Epidermal melanocyte (primary cell): ENCODE data around the gene GRN.
"Not testable (repeated sequence)": the region's sequence is repeated elsewhere in the genome, so short reads cannot be mapped to it uniquely, and the experiment has no call there.

Source experiments
- DNase-seq: peaks from one replicate; pipeline ENCODE4 v3.0.0; 2011; ENCODE audit warnings: low spot score; ENCODE audit not compliant: insufficient read length

GRN gene

DNA sequence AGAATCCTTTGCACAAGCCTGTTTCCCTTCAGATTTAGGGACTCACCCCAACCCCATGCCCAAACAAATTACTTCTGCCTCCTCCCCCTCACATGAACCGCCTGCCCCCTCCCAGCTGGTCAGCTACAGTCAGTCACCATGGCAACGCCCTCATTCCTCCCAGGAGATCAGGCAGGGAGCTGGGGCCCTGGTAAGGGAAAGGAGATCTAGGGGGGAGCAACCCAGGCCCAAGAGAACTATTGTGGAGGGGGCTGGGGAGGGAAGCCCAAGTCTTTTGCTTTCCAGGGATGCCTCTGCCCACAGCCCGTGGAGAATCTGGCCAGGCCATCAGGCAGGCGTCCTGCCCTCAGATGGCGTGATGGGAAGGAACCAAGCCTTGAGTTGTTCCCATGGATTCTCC lies 15.7 kb downstream of the GRN start:
- peak; percentile 61 for DNase-seq

DNA sequence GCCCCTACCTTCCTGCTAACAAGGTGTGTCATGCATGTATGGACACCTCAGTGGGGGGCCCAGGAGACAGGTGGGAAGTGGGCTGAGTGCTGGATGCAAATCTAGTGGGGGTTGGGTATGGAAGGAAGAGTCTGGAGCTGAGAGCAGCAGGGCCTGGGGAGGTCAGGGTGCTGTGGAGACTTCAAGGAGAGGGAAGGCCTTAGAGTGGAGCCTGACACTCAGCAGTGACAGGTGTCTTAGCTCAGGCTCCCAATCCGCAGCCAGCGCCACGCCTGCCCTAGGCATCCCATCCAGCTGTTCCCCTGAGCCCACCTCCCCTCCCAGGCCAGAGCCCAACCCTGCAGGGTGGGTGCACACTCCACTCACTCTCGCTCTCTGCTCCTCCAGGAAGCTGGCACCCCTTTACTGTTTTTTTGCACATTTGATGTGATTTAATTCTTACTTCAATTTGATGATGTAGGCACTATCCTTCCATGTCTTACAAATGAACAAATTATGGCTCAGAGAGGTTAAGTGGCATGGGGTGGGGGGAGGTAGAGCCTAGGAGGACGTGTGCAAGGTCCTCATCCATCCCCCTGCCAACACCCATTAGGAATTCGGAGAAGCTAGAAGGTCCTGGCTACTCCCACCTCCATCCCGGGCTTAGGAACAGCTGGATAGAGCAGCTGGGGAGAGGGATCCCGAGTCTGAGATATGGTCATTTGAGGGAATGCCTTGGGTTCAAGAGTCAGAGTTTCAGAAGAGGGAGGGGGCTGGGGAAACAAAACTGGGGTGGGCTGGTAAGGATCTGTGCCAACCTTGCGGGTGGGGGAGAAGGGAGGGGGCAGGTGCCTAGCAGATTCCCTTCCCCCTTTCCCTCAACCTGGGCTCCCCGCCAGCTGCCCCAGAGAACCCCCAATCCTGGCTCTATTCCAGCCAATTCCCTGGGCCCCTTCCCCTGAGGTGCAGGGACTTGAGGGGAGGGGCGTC lies 16.5 kb downstream of the GRN start:
- DNase-seq = peak; percentile 17

DNA sequence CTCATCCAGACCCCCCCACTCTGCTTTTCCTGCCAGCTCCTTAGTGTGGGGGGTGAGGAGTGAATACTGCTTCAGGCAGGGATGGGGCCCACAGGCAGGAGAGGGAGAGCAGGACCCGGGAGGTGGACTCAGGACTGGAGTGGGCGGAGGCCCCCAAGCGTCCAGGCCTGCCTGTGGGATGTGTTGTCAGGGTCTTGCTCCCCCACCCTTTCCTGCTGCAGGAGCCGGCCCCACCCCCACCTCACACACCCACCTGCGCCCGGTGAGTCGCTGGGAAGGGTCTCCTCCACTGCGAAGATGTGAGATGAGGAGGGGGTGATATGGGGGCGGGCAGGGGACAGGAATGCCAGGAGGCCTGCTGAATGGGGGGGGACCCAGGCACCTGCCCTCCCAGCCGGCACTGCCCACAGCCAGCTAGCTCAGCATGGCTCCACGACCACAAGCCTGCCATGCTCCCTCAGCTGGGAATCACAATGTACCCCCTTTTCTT lies 17.4 kb downstream of the GRN start:
- DNase-seq = no peak

DNA sequence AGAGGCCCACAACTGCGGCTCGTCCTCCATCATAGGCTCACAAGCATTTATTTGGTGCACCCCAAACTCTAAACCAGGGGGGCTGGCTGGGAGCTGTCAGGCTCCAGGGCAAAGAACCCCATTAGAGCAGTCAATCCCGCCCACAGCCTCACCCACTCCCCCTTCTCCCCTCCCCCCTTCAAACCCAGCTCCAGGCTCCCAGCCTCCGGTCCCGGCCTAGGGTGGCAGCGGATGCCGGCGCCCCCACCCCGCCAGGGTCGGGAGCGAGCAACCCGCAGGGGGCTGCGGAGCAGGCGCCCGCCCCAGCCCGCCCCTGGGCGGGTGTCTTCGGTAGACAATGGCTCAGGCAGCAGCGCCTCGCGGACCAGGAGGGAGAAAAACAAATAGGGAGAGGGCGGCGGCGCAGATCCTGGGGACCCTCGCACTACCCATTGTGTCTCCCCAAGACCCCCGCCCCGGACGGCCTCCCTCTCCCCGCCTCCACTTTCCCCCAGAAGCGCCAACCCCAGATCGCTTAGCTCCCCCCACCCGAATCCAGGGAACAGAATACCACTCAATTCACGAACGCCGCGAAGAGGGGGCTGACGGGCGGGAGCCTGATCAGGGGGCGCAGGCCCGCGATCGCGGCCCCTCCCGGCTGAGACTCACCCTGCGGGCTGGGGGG lies 18.0 kb downstream of the GRN start:
- no peak for DNase-seq

DNA sequence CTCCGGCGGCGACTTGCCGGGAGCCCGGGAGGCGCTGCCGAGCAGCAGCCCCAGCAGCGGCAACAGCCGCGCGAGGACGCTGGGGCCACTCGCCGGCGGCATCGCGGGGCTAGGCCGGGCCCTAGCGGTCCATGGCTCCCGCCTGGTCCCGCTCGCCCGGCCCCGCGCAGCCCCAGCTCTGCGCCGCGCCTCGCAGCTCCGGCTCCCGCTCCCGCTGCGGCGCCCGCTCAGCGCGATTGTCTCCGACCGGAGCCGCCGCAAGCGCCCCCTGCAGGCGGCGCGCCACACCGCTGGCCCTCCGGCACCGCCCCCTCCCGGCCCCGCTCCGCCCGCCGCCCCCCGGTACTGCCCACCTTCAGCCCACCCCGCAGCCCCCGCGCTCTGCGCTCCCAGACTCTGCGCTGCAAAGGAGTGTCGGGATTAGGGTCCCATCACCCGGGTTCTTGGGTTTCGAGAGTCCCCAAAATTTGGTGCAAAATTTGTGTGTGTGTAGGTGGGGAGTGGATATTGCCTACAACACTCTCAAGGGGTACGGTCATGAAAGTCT lies 18.6 kb downstream of the GRN start, which contains the start of gene FAM171A2:
TSS of gene FAM171A2 (minus strand) at position 241 of the 547 bp plus-strand sequence. CDS start at position 102, 139 bp downstream.
- DNase-seq = peak; percentile 87

DNA sequence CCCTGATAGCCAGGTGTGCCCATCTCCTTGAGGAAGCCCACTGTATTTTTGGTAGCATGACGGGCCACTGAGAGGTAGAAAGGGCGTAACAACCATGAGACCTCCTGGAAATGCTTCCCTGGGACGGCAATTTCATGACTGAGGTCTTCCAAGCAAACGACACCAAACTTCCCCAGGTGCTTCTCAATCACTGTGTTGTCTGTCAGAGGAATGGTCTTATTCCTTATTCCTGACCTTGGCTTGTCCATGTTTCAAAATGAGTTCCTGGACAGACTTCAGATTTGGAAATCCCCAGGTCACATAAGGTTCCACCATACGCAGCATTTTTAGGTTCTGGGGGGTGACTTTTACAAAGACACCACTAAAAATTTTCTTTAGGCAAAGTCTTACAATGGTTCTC lies 19.9 kb downstream of the GRN start:
- DNase-seq = not testable (repeated sequence)

DNA sequence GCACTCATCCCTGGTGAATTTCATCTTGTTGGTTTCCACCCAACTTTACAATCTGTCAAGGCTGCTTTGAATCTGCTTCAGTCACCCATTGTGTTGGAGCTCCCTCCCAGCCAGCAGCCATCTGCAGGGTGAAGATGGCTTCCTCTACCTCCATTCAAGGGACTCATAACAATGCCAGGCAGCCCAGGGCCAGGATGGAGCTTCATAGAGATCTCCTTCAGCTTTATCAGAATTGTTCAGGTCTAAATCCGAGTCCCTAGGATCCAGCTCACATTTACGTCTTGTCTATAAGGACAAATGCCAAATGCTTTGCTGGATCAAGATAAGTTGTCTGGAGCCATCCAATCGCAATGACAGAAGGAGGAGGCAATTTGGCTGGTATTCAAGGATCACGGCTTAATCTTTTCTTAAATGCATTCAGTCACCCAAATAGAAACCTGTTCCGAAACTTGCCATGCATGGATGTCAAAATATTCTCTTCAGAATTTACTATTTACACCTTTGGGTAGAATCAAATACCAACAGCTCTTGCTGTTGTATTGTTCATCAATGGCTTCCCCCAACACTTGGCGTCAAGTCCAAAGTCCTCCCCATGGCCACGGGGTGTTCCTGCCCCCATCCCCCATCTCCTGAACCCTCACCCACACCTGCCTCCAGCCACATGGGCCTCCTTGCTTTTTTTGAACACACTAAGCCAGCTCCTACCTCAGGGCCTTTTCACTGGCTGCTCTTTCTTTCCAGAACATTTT lies 22.3 kb downstream of the GRN start:
- DNase-seq = no peak

DNA sequence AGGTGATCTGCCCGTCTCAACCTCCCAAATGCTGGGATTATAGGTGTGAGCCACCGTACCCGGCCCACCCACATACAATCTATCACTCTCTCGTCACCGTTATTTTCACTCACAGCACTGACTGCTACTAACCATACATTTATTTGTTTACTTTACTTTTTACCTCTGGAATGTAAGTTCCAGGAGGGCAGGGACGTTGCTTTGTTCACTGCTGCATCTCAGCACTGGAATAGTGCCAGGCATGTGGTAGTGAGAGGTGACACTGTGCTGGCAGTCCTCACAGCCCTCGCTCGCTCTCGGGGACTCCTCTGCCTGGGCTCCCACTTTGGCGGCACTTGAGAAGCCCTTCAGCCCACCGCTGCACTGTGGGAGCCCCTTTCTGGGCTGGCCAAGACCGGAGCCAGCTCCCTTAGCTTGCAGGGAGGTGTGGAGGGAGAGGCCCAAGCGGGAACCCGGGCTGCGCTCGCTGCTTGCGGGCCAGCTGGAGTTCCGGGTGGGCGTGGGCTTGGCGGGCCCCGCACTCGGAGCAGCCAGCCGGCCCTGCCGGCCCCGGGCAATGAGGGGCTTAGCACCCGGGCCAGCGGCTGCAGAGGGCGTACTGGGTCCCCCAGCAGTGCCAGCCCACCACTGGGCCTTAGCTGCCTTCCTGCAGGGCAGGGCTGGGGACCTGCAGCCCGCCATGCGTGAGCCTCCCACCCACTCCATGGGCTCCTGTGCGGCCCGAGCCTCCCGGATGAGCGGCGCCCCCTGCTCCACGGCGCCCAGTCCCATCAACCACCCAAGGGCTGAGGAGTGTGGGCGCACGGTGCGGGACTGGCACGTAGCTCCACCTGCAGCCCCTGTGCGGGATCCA lies 23.5 kb downstream of the GRN start:
- DNase-seq = not testable (repeated sequence)

DNA sequence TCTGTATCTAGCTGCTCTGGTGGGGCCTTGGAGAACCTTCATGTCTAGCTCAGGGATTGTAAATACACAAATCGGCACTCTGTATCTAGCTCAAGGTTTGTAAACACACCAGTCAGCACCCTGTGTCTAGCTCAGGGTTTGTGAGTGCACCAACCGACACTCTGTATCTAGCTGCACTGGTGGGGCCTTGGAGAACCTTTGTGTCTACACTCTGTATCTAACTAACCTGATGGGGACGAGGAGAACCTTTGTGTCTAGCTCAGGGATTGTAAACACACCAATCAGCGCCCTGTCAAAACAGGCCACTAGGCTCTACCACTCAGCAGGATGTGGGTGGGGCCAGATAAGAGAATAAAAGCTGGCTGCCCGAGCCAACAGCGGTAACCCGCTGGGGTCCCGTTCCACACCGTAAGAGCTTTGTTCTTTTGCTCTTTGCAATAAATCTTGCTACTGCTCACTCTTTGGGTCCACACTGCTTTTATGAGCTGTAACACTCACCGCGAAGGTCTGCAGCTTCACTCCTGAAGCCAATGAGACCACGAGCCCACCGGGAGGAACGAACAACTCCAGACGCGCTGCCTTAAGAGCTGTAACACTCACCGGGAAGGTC lies 24.4 kb downstream of the GRN start:
- not testable (repeated sequence) for DNase-seq

DNA sequence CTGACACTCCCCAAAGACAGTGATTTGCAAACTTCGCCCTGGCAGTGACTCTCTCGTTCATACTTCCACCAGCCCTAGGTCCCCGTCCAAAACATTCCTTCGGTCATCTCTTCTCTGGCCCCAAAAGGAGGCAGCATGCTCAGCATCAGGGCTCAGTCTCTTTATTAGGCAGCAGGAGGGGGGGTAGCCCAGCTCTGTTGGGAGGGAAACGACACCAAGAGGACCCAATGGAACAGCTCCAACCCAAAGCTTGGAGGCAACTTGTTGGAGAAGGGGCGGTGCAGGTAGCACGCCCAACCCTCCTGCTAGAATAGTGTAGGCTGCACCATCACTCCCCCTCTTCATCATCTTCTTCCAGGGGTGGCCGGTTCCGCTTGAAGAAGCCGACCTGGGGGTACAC lies 26.9 kb downstream of the GRN start:
- no peak for DNase-seq

DNA sequence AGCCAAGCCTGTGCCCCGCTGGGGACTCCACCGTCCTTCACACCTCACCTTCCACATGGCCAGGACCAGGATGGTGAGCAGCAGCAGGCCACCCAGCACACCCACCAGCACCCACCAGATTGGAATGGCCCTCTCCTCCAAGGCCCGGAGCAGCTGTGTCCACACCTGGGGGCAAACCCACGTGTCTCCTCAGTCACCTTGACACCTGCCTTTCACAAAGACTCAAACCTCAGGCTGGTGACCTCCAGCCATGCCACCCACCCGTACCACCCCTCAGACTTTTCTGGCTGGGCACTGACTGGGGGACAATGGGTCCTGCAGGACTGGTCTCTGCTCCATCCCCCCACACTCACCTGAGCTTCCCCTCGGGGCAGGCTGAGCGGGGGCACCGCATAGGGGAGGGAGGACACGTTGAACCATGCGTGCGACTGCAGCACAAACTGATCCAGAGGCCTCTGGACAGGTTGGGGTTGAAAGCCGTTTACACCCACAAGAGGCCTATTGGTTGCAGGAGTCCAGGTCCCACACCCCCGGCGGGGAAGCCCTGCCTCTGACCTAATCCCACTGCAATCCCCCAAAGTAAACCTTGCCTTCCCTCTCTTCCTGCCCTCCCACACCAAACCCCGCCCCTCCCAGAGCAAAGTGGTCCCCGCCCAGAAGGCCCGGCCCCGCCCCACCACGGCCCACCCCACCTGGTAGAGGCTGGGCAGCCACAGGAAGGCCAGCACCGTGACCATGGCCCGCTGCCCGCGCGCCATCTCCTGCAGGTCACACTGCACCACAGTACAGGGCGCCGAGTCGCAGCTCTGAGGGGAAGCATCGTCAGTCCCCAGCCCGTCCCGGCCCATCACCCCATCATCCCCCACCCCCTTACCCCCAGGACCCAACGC lies 29.4 kb downstream of the GRN start:
- DNase-seq = no peak

DNA sequence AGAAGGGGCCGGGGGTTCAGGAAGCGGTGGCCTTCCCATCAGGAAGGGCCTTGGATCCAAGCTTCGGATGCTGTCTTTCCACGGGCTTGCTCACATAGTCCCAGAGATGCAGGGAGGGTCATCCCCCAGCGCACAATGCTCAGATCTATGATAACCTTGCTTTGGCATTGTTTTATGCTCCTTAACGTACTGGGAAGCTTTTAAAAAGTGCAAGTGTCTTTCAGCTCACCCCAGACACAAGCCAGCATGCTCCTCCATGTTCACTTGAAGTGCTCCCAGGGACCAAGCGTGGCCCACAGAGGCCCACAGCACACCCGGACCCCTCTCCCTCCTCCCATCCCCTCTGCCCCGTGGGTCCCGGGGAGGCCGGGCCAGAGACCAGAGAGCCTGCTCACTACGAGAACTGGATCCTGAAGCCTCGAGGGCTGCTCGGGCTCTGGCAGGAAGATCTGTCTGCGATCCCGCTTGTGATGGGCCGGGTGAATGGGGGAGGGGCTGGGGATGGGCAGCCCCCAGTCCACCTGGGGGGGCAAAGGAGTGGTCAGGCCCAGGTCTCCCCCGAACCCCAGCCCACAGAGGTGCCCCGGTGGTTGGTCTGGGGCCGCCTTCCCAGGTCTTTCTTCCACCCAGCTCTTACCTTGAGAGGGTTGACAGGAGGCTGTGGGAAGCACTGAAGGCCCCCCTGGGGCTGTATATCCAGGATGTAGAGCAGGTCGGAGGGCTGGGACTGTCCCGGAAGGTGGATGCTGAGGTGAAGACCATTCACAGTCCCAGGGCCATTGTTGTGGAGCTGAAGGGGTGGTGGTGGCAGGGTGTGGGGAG lies 30.3 kb downstream of the GRN start:
- no peak for DNase-seq

DNA sequence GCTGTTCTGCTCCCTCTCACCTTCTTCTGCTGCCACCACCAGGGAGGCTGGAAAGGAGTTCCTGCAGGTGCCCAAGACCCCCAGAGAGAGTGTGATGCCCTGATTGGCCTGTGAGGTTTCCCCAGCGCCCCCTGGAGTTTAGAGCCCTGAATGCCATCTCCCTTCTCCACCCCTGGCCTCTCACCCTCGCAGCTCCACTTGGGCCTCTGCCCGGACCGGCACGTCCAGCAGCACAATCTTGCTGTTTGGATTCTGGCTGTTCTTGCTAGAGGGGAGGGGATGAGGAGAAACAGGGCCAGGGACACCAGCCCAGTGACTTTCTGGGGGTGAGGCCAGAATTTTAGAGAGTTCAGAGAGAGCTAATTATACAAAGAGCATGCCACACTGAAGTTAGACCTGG lies 31.0 kb downstream of the GRN start:
- DNase-seq = no peak

DNA sequence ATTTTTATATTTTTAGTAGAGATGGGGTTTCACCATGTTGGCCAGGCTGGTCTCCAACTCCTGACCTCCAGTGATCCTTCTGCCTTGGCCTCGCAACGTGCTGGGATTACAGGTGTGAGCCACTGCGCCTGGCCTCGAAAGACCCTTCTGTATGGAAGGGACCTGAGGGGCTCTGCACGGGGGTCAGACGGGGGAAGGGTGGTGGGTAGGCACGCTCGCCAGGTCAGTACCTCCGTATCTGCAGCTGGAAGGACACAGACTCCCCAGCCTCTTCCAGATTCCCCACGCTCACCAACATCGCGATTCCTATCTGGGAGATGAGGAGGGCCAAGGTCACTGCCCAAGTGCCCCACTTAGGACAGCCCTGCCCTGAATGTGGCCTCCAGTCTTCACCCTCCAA lies 31.7 kb downstream of the GRN start:
- no peak for DNase-seq

DNA sequence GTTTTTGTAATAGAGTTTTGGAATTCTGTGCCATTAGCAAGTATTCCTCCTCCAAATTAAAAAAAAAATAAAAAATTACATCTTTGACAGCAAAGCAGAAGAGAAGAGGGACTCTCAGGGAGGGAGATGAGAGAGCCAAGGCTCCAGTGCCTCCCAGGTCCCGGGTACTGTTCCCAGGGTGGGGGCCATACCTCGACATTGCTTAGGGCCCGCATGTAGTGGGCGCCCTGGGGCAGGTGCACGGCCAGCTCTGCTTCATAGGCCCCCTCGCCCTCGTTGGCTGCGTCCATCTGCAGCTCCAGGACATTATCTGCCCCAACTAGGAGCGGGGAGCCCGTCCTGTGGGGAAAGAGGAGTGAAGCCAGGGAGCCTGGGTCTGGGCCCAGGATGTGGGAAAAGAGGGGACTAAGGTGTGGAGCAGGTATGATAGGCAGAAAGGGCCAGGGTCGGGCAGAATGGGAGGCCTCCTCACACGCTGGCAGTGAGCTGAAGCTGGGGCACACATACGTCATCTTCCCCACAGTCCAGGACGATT lies 33.1 kb downstream of the GRN start:
- DNase-seq = peak; percentile 3

DNA sequence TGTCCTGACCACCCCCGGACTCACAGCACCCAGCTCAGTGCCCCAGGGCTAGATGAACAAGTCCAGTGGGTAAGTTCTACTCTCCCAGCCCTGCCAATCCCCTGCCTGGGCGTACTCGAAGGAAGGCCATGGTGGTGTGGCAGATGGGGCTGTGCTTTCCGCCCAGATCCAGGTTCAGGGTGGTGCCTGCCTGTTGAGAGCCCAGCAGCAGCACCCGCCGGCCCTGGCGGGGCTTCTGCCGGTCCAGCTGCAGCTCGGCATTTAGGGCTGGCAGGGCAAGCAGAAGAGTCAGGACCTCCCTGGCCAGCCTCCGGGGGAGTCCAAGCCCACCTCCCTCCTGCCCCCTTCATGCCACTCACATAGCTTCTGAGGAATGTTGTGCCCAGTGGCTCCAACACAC lies 34.8 kb downstream of the GRN start:
- no peak for DNase-seq

DNA sequence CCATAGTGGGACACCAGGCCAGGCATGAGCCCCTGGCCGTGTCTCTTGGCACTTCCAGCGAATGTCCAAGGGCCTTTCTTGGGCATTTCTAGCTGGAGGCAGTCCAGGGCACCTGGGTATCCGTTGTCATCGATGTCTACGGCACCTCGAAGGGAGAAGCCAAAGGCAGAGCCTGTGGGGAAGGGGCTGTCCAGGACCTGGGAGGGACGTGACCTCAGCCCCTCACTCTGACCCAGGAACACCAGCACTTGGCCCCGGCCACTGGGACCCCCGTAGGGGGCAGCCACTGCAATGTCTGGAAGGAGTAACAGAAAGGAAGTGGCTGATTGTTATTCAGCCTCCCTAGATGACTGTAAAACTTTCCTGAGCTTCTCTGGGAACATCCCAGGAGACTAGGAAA lies 35.7 kb downstream of the GRN start:
- DNase-seq = no peak

DNA sequence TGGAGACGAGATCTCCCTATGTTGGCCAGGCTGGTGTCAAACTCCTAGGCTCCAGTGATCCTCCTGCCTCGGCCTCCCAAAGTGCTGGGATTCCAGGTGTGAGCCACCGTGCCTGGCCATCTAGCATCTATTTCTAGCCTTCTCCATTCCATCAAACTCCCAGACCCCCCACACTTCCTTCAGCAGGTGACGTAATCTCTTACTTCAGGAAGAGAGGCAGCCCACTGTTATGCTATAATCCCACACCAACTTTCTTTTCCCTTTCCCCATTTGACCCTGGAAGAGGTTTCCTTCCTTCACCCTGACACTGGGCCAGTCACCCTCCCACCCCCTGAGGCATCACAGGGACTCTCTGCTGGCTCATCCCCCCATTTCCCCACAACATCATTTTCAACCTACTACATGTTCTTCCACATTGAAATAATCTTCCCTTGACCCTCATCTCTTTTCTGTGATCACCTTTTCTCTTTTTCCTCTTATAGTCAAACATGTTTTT lies 36.8 kb downstream of the GRN start:
- no peak for DNase-seq
